K562 treated with DMSO at 1 percent for 48 hours (cell line): Measurements from ENCODE around the gene DAPP1. TPM values are rescaled to one million over a fixed set of nuclear protein-coding genes. Genes with fewer than 3 reads are reported as not detected.

Experiments
- total RNA-seq: library from RNA; unstranded; fragments of 300-600 nt; gene quantifications from 2 replicates; pipeline ENCODE4 v1.2.3, GENCODE V29; 2022; ENCODE audit warnings: low replicate concordance; ENCODE audit errors: extremely low read depth

The DAPP1 gene, protein sequence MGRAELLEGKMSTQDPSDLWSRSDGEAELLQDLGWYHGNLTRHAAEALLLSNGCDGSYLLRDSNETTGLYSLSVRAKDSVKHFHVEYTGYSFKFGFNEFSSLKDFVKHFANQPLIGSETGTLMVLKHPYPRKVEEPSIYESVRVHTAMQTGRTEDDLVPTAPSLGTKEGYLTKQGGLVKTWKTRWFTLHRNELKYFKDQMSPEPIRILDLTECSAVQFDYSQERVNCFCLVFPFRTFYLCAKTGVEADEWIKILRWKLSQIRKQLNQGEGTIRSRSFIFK
- not detected in 2 replicates for total RNA-seq

DNA sequence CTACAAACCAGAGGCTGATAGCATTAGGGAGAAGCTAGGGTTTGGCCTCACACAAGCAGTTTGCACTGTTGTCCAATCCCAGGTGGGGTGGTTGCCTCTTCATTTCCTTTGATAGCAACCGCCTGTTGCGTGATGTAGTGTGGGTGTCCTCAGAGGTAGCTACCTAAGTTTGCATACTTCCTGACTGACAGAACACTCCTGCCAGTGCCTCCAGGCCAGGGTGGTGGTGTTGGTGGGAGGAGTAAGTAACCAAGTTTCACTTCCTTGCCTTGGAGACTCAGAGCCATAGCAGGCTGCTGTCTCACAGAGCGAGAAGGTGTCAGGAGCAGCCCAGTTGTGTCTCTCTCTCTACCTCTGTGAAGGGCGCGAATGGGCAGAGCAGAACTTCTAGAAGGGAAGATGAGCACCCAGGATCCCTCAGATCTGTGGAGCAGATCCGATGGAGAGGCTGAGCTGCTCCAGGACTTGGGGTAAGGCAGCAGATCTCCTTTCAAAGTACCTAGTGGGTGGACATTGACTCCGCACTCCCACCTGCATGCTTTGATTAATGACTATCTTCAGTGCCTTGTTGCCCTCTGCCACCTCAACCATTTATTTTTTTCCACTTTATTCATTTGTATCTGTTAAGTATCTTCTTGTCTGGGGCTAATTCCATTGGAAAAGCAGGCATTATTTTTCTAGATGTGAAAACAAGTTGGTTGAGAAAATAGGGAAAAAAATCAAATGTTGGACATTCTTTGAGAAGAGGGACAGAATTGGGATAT, at the start of gene DAPP1:
TSS of gene DAPP1 (plus strand) at position 283 of the 764 bp plus-strand sequence. CDS start at position 370, 87 bp downstream.

DNA sequence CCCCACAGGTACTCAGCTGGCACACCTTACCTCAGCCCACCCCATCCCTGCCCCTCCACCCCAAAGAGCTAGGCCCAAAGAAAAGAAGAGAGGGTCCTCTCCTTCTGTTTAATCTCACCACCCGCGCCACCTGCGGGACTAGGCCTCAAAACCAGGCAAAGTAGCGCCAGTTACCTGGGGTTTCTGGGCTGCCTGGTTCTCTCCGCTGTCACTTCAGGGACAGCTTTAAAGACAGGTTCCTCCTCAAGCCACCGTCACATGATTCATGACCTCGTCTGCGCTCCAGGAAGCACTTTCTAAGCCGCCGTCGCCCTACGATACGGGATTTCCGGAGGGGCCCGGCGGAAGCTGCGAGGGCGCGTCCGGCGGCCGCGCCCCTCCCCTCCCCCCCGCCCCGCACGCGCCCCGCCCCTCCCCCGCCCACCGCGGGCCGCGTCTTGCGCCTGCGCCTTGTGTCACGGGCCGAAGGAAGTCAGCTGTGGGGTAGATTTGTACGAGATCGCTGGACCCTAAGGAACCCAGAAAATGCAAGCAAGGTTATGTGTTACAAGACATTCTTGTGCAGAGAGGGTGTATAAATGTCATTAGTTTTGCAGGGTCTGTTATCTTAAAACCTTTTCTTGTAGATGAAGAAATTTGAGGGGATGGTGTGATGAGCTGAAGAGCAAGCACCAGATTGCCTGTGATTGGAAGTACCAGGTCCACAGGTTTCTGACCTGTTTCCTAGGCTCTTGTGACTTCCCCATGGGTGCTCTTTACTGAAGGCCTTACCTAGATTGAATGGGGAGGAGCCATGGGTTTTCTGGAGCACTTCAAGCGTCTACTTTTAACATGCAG, 77.8 kb downstream of the DAPP1 start, which contains the start of gene LAMTOR3:
TSS of gene LAMTOR3 (minus strand) at position 267 of the 837 bp plus-strand sequence. CDS start 464 bp downstream, outside the sequence.

Other genes starting within 250 kb of the DAPP1 start
- not detected in 2 replicates for gene MTTP, start 242.0 kb upstream of the DAPP1 start, total RNA-seq
- not detected in 2 replicates for gene C4orf54, start 159.0 kb upstream of the DAPP1 start, total RNA-seq
- gene LAMTOR3, start 77.6 kb downstream of the DAPP1 start, total RNA-seq: not detected in 2 replicates
- gene DNAJB14, start 129.8 kb downstream of the DAPP1 start, total RNA-seq: not detected in 2 replicates
- 528 TPM in 1 of 2 replicates, not detected in the other for gene H2AZ1, start 133.4 kb downstream of the DAPP1 start, total RNA-seq